Measurements from ENCODE around the gene RAB40A.

Gene RAB40A

DNA sequence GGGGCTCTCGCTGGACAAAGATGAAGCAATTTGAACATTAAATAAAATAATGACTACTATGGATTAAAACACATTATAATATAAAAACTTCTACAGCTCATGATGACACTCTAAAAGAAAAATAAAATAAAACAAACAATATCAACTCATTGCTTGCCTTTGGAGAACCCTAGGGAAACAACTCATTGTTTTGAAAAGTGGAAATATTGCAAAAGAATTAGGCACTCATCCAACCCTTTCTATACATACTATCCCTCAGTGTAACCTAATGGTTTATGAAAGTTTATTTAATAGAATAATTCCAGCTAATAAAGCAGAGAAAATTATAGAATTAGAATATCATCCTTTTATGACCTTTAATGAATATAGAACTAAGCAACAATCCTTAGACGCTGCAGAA is 718 bp downstream of the RAB40A start:
- no peak overlapping the region for H2BK5ac ChIP-seq (ENCODE audit: low read length)
- no peak overlapping the region for H3K23ac ChIP-seq (ENCODE audit: low read depth, low read length, poor library complexity)
- no peak overlapping the region for H4K91ac ChIP-seq (ENCODE audit: low read depth, low read length, poor library complexity)
- DNase-seq (ENCODE audit: low spot score) = no peak
- H3K4me2 ChIP-seq (ENCODE audit: insufficient read depth, low read length, poor library complexity, severe bottlenecking) = no peak overlapping the region
- WGBS, 2 donors (ENCODE audit: extremely low coverage in 2 of 2, insufficient read length in 2 of 2, insufficient replicate concordance in 1 of 2) = no CpG with 5 or more reads among the region's 2 CpGs
- H3K27me3 ChIP-seq (ENCODE audit: control insufficient read depth in 3 of 3, insufficient read depth in 3 of 3, low read depth in 1 of 3, low read length in 3 of 3) = no peaks in the 10 kb centered on the region
- H3K27ac ChIP-seq (replicated peaks; ENCODE audit: low read length) = no peak overlapping the region
- no peak overlapping the region for H3K9ac ChIP-seq (ENCODE audit: low read depth, low read length, poor library complexity)
- no peak overlapping the region for H3K14ac ChIP-seq (ENCODE audit: low read length)
- no peak overlapping the region for H4K8ac ChIP-seq (ENCODE audit: low read depth, low read length)
- H2AK5ac ChIP-seq (ENCODE audit: low read depth, low read length) = no peak overlapping the region
- H2BK12ac ChIP-seq (ENCODE audit: low read length) = no peak overlapping the region
- H3K36me3 ChIP-seq (replicated peaks in 1 of 2; ENCODE audit: control insufficient read depth in 2 of 2, insufficient read depth in 2 of 2, low read length in 2 of 2) = no peaks in the 10 kb centered on the region
- no peak overlapping the region for H3K18ac ChIP-seq (ENCODE audit: low read length)
- H3K4me3 ChIP-seq (ENCODE audit: low read length in 2 of 2) = no peak overlapping the region
- H3K4me1 ChIP-seq (ENCODE audit: control insufficient read depth in 2 of 2, insufficient read depth in 1 of 2, low read depth in 1 of 2, low read length in 2 of 2) = no peaks in the 10 kb centered on the region
- H3K79me1 ChIP-seq (ENCODE audit: low read depth, low read length) = no peaks in the 10 kb centered on the region
- no peak overlapping the region for H2AFZ ChIP-seq (ENCODE audit: low read length)
- H2BK120ac ChIP-seq (ENCODE audit: low read depth, low read length) = no peak overlapping the region
- H2BK15ac ChIP-seq (ENCODE audit: low read length) = no peak overlapping the region
- H3K4ac ChIP-seq (ENCODE audit: low read length) = no peak overlapping the region
- no peaks in the 10 kb centered on the region for H3K9me3 ChIP-seq (replicated peaks in 1 of 2; ENCODE audit: control insufficient read depth in 2 of 2, insufficient read depth in 1 of 2, low read depth in 1 of 2, low read length in 2 of 2)

DNA sequence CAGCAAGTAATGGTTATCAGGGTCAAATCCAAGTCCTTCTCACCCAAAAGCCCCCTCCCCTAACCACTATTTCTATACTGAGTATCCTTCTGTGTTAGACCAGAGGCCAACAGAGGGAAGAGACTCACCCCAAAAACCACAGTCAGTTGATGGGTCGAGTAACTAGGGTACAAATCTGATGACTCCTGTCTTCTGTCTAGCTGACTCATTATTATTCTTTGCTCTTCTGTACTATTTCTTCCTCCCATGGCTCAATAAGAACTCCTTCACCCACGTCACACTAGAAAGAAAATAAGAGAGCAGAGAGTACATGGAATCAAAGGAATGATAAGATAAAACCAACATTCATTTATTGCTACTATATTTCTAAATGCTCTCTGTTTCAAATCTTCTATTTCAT is 2.0 kb downstream of the RAB40A start:
- Histone ChIP-seq H4K8ac (ENCODE audit: low read depth, low read length) (no peak overlapping the region), H3K36me3 (replicated peaks in 1 of 2; ENCODE audit: control insufficient read depth in 2 of 2, insufficient read depth in 2 of 2, low read length in 2 of 2) (no peaks in the 10 kb centered on the region), H3K18ac (ENCODE audit: low read length) (no peak overlapping the region), H3K4me2 (ENCODE audit: insufficient read depth, low read length, poor library complexity, severe bottlenecking) (no peak overlapping the region), H3K14ac (ENCODE audit: low read length) (no peak overlapping the region), H3K4me3 (ENCODE audit: low read length in 2 of 2) (no peak overlapping the region), H3K4ac (ENCODE audit: low read length) (no peak overlapping the region), H3K23ac (ENCODE audit: low read depth, low read length, poor library complexity) (no peak overlapping the region), H2AFZ (ENCODE audit: low read length) (no peak overlapping the region), H2BK5ac (ENCODE audit: low read length) (no peak overlapping the region), H4K91ac (ENCODE audit: low read depth, low read length, poor library complexity) (no peak overlapping the region), H2BK120ac (ENCODE audit: low read depth, low read length) (no peak overlapping the region), H3K4me1 (ENCODE audit: control insufficient read depth in 2 of 2, insufficient read depth in 1 of 2, low read depth in 1 of 2, low read length in 2 of 2) (no peaks in the 10 kb centered on the region), H3K27me3 (ENCODE audit: control insufficient read depth in 3 of 3, insufficient read depth in 3 of 3, low read depth in 1 of 3, low read length in 3 of 3) (no peaks in the 10 kb centered on the region), H2AK5ac (ENCODE audit: low read depth, low read length) (no peak overlapping the region), H3K9ac (ENCODE audit: low read depth, low read length, poor library complexity) (no peak overlapping the region), H2BK12ac (ENCODE audit: low read length) (no peak overlapping the region), H3K9me3 (replicated peaks in 1 of 2; ENCODE audit: control insufficient read depth in 2 of 2, insufficient read depth in 1 of 2, low read depth in 1 of 2, low read length in 2 of 2) (no peaks in the 10 kb centered on the region), H3K79me1 (ENCODE audit: low read depth, low read length) (no peaks in the 10 kb centered on the region), H2BK15ac (ENCODE audit: low read length) (no peak overlapping the region), H3K27ac (replicated peaks; ENCODE audit: low read length) (no peak overlapping the region)
- no CpG with 5 or more reads among the region's 2 CpGs for WGBS, 2 donors (ENCODE audit: extremely low coverage in 2 of 2, insufficient read length in 2 of 2, insufficient replicate concordance in 1 of 2)
- DNase-seq (ENCODE audit: low spot score) = no peak

DNA sequence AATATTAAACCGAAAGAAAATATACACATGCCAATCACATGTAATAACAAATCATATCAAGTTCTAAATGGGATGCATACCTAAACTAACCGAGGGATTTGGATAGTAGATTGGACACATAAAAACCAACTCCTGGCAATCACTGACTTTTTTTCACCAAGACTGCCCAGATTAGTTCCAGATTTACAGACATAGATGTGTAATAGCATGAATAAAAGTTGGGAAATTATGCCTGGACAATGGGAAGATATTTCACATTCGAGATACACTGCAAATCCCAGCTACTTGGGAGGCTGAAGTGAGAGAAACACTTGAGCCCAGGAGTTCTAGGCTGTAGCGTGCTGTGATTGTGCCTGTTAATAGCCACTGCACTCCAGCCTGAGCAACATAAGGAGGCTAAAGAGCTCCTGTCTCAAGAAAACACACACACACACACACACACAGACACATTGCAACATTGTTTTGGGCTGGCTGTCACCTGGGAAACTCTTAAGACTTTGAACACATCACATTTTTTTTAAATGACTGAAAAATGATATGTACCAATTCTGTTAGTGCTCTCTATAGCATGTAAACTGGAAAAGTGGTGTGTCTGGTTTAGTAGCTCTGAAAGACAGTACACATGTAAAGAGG is 5.7 kb downstream of the RAB40A start:
- Histone ChIP-seq H3K4ac (ENCODE audit: low read length) (no peak overlapping the region), H3K79me1 (ENCODE audit: low read depth, low read length) (no peaks in the 10 kb centered on the region), H3K27me3 (ENCODE audit: control insufficient read depth in 3 of 3, insufficient read depth in 3 of 3, low read depth in 1 of 3, low read length in 3 of 3) (no peaks in the 10 kb centered on the region), H4K8ac (ENCODE audit: low read depth, low read length) (no peak overlapping the region), H3K9ac (ENCODE audit: low read depth, low read length, poor library complexity) (no peak overlapping the region), H2BK120ac (ENCODE audit: low read depth, low read length) (no peak overlapping the region), H3K23ac (ENCODE audit: low read depth, low read length, poor library complexity) (no peak overlapping the region), H2AFZ (ENCODE audit: low read length) (no peak overlapping the region), H3K4me2 (ENCODE audit: insufficient read depth, low read length, poor library complexity, severe bottlenecking) (no peak overlapping the region), H3K36me3 (replicated peaks in 1 of 2; ENCODE audit: control insufficient read depth in 2 of 2, insufficient read depth in 2 of 2, low read length in 2 of 2) (no peaks in the 10 kb centered on the region), H3K4me3 (ENCODE audit: low read length in 2 of 2) (no peak overlapping the region), H2BK12ac (ENCODE audit: low read length) (no peak overlapping the region), H2BK5ac (ENCODE audit: low read length) (no peak overlapping the region), H2BK15ac (ENCODE audit: low read length) (no peak overlapping the region), H4K91ac (ENCODE audit: low read depth, low read length, poor library complexity) (no peak overlapping the region), H3K18ac (ENCODE audit: low read length) (no peak overlapping the region), H2AK5ac (ENCODE audit: low read depth, low read length) (no peak overlapping the region), H3K4me1 (ENCODE audit: control insufficient read depth in 2 of 2, insufficient read depth in 1 of 2, low read depth in 1 of 2, low read length in 2 of 2) (no peaks in the 10 kb centered on the region), H3K9me3 (replicated peaks in 1 of 2; ENCODE audit: control insufficient read depth in 2 of 2, insufficient read depth in 1 of 2, low read depth in 1 of 2, low read length in 2 of 2) (no peaks in the 10 kb centered on the region), H3K14ac (ENCODE audit: low read length) (no peak overlapping the region), H3K27ac (replicated peaks; ENCODE audit: low read length) (no peak overlapping the region)
- DNase-seq (ENCODE audit: low spot score) = no peak
- WGBS, 2 donors (ENCODE audit: extremely low coverage in 2 of 2, insufficient read length in 2 of 2, insufficient replicate concordance in 1 of 2) = no CpG with 5 or more reads among the region's 4 CpGs

DNA sequence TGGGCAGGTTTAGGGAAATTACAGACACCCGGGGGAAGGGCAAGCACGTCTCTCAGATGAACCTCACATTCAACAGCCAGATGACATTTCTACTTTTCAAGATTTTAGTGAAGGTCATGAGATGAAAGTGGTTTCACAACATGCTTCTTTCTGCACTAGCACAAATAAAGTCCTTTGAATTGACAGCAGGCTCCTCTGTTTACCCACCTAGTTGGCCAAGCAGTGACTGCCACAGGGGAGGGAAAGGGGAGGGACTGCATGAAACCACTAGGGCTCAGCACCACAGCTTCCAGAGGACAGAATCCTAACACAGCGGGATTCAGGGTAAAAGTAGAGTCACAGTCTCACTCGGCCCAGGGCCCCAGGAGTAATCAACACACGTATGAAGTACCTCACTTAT is 6.2 kb downstream of the RAB40A start:
- Histone ChIP-seq H3K18ac (ENCODE audit: low read length) (no peak overlapping the region), H3K4ac (ENCODE audit: low read length) (no peak overlapping the region), H3K9me3 (replicated peaks in 1 of 2; ENCODE audit: control insufficient read depth in 2 of 2, insufficient read depth in 1 of 2, low read depth in 1 of 2, low read length in 2 of 2) (no peaks in the 10 kb centered on the region), H3K4me2 (ENCODE audit: insufficient read depth, low read length, poor library complexity, severe bottlenecking) (no peak overlapping the region), H3K27me3 (ENCODE audit: control insufficient read depth in 3 of 3, insufficient read depth in 3 of 3, low read depth in 1 of 3, low read length in 3 of 3) (no peaks in the 10 kb centered on the region), H2BK120ac (ENCODE audit: low read depth, low read length) (no peak overlapping the region), H3K27ac (replicated peaks; ENCODE audit: low read length) (no peak overlapping the region), H3K14ac (ENCODE audit: low read length) (no peak overlapping the region), H2BK5ac (ENCODE audit: low read length) (no peak overlapping the region), H2AK5ac (ENCODE audit: low read depth, low read length) (no peak overlapping the region), H4K91ac (ENCODE audit: low read depth, low read length, poor library complexity) (no peak overlapping the region), H3K79me1 (ENCODE audit: low read depth, low read length) (no peaks in the 10 kb centered on the region), H3K23ac (ENCODE audit: low read depth, low read length, poor library complexity) (no peak overlapping the region), H4K8ac (ENCODE audit: low read depth, low read length) (no peak overlapping the region), H3K4me3 (ENCODE audit: low read length in 2 of 2) (no peak overlapping the region), H2AFZ (ENCODE audit: low read length) (no peak overlapping the region), H3K4me1 (ENCODE audit: control insufficient read depth in 2 of 2, insufficient read depth in 1 of 2, low read depth in 1 of 2, low read length in 2 of 2) (no peaks in the 10 kb centered on the region), H3K9ac (ENCODE audit: low read depth, low read length, poor library complexity) (no peak overlapping the region), H3K36me3 (replicated peaks in 1 of 2; ENCODE audit: control insufficient read depth in 2 of 2, insufficient read depth in 2 of 2, low read length in 2 of 2) (no peaks in the 10 kb centered on the region), H2BK12ac (ENCODE audit: low read length) (no peak overlapping the region), H2BK15ac (ENCODE audit: low read length) (no peak overlapping the region)
- no peak for DNase-seq (ENCODE audit: low spot score)
- WGBS, 2 donors (ENCODE audit: extremely low coverage in 2 of 2, insufficient read length in 2 of 2, insufficient replicate concordance in 1 of 2) = no CpG with 5 or more reads among the region's 5 CpGs

Data from neuronal stem cell (in vitro differentiated cells).